ENCODE results near the gene SLC43A3.

DNA sequence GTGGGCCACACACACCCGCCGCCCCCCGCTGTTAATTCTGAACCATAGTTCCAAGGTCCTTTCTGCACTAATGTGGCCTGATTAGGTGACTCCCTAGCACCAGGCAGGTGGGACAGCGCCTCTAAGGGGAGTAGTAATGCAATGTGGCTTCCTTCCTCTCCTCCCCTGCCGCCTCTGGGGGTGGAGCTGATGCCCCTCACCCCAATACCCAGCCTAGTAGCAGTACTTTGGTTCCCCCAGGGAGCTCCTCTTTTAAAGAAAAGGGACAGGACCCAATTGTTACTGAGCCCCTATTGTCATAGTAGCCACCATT lies 47.8 kb upstream of the SLC43A3 start:
- TF ChIP-seq, protein P1, sequence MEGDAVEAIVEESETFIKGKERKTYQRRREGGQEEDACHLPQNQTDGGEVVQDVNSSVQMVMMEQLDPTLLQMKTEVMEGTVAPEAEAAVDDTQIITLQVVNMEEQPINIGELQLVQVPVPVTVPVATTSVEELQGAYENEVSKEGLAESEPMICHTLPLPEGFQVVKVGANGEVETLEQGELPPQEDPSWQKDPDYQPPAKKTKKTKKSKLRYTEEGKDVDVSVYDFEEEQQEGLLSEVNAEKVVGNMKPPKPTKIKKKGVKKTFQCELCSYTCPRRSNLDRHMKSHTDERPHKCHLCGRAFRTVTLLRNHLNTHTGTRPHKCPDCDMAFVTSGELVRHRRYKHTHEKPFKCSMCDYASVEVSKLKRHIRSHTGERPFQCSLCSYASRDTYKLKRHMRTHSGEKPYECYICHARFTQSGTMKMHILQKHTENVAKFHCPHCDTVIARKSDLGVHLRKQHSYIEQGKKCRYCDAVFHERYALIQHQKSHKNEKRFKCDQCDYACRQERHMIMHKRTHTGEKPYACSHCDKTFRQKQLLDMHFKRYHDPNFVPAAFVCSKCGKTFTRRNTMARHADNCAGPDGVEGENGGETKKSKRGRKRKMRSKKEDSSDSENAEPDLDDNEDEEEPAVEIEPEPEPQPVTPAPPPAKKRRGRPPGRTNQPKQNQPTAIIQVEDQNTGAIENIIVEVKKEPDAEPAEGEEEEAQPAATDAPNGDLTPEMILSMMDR (IDR thresholded peaks at IDR 0.05) = no peak
- TF ChIP-seq EP300 (IDR thresholded peaks at IDR 0.05) = no peak
